ENCODE results near the gene IDUA.
"Not testable (repeated sequence)": the region's sequence is repeated elsewhere in the genome, so short reads cannot be mapped to it uniquely, and the experiment has no call there.

DNA sequence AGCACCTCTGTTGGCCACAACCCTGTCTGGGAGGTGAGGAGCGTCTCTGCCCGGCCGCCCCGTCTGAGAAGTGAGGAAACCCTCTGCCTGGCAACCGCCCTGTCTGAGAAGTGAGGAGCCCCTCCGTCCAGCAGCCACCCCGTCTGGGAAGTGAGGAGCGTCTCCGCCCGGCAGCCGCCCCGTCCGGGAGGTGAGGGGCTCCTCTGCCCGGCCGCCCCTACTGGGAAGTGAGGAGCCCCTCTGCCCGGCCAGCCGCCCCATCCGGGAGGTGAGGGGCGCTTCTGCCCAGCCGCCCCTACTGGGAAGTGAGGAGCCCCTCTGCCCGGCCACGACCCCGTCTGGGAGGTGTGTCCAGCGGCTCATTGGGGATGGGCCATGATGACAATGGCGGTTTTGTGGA lies 10.8 kb upstream of the IDUA start:
- TF ChIP-seq, protein P1, sequence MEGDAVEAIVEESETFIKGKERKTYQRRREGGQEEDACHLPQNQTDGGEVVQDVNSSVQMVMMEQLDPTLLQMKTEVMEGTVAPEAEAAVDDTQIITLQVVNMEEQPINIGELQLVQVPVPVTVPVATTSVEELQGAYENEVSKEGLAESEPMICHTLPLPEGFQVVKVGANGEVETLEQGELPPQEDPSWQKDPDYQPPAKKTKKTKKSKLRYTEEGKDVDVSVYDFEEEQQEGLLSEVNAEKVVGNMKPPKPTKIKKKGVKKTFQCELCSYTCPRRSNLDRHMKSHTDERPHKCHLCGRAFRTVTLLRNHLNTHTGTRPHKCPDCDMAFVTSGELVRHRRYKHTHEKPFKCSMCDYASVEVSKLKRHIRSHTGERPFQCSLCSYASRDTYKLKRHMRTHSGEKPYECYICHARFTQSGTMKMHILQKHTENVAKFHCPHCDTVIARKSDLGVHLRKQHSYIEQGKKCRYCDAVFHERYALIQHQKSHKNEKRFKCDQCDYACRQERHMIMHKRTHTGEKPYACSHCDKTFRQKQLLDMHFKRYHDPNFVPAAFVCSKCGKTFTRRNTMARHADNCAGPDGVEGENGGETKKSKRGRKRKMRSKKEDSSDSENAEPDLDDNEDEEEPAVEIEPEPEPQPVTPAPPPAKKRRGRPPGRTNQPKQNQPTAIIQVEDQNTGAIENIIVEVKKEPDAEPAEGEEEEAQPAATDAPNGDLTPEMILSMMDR (IDR thresholded peaks at IDR 0.05; ENCODE audit: low read length) = not testable (repeated sequence)
- TF ChIP-seq EZH2phosphoT487 (IDR thresholded peaks at IDR 0.05; ENCODE audit: low read length); EZH2 (optimal IDR thresholded peaks at IDR 0.05; ENCODE audit: low read depth, low read length): not testable (repeated sequence)
